GM12865 (cell line): ENCODE measurements around the gene IMPACT.

Experiments
- DNase-seq: peaks from one replicate; pipeline ENCODE4 v3.0.0; 2010; ENCODE audit warnings: low read depth
- H3K4me3 ChIP-seq: 2 replicates; pipeline ENCODE4 v1.5.1; 2011; ENCODE audit warnings: mild to moderate bottlenecking, low read depth, low read length, control low read depth
- TF ChIP-seq, protein P1 (sequence below): IDR thresholded peaks from 2 replicates; pipeline ENCODE4 v1.5.1; 2011; ENCODE audit warnings: low read length, control low read depth, low read depth, inconsistent platforms; ENCODE audit not compliant: insufficient read depth; ENCODE audit errors: missing control alignments

The IMPACT gene

DNA sequence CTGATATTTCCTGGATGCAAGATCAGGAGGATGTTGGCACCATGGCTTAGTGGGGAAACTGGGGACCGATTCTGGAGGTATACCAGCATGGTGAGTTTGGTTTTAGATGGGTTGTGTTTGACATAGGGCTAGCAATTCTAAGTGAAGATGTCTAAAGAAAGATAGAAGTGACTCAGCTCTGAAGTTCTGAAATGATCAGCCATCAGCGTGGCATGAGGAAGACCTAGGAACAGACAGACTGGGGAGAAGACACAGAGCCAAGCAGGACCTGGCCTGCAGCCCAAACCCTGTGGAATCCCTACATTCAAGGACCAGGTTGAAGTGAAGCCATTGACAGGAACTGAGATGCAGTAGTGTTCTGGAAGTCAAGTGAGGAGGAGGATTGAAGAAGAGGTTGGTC, 73.7 kb downstream of the IMPACT start:
- TF ChIP-seq, protein P1, sequence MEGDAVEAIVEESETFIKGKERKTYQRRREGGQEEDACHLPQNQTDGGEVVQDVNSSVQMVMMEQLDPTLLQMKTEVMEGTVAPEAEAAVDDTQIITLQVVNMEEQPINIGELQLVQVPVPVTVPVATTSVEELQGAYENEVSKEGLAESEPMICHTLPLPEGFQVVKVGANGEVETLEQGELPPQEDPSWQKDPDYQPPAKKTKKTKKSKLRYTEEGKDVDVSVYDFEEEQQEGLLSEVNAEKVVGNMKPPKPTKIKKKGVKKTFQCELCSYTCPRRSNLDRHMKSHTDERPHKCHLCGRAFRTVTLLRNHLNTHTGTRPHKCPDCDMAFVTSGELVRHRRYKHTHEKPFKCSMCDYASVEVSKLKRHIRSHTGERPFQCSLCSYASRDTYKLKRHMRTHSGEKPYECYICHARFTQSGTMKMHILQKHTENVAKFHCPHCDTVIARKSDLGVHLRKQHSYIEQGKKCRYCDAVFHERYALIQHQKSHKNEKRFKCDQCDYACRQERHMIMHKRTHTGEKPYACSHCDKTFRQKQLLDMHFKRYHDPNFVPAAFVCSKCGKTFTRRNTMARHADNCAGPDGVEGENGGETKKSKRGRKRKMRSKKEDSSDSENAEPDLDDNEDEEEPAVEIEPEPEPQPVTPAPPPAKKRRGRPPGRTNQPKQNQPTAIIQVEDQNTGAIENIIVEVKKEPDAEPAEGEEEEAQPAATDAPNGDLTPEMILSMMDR: no peak
- DNase-seq: no peak

DNA sequence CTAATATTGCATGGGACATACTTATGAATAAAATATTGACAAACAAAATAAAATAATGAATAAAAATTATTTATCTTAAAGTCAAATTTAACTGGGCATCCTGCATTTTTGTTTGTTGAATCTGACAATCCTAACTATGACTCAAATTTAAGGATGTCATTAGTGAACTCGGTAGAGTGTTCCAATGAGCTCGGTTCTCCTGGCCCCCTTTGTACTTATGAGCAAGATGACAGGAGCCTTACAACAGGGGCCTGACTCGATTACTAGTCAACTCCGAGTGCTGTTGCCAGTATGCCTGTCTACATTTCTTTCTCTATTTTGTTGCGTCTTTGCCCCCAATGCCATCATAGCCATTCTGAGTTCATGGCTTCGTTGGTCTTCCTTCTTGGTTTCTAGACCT, 74.3 kb downstream of the IMPACT start:
- no peak for DNase-seq
- no peak overlapping the region for H3K4me3 ChIP-seq
- TF ChIP-seq, protein P1: no peak

More for the DNA sequence above, 73.7 kb downstream of the IMPACT start:
- H3K4me3 ChIP-seq: no peak overlapping the region

DNA sequence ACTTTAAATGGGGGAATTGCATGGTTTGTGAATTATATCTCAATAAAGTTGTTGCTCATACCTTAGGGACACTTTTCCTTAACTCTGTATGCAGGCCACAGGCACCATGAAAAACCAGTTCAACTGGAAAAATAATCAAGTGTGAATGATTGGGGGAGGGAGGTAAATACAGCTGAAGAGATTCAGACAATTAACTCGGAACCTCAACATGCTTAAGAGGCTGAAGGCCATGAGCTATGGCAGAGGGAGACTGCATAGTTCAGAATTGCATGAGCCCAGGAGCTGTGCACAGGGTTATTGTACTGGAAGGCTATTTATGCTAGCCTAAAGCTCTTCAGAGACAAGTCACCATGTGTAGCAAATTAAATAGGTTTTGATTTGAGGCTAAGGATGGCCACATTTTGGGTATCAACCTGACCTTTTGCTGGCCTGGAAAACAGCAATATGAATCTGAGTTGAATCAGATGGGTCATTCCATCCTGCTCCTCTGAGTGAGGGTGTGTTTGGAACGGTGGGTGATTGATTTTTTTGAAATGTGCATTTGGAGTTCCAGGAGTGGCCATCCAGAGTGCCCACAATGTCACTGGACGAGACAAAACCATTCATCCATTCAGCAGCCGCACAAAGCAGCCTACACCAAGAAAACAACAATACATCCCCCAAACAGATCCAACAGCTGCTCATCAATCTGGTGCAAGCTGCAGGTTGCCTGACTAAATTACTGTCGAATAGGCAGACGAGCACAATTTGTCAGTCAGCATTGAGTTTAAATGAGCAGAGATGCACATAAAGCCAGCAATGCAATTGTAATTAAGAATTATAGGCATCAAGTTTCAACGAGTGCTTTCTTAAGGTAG, 76.4 kb downstream of the IMPACT start:
- TF ChIP-seq, protein P1: no peak
- H3K4me3 ChIP-seq: no peak overlapping the region
- DNase-seq: no peak
